Heart left ventricle (tissue), 13 donors: Measurements from ENCODE around the gene NANOS2.

Source experiments
- CTCF ChIP-seq, 12 donors: fragments of 200-600 bp; sonication (generic) in 4 of 12; IDR thresholded peaks; one replicate each; pipeline versions ENCODE4 v1.5.0 to v1.8.0; 2018 to 2022; ENCODE audit warnings: antibody characterized with exemption in 12 of 12, mild to moderate bottlenecking in 5 of 12
- POLR2A ChIP-seq, 2 donors: fragments of 450-650 bp; IDR thresholded peaks; one replicate each; pipeline ENCODE4 v1.6.1; 2017; ENCODE audit warnings: antibody characterized with exemption in 2 of 2, mild to moderate bottlenecking in 2 of 2, moderate library complexity in 2 of 2
- donor health status: ischemic (EF 13 %, LVEDD 7.1; RV severe dilation, severe dysfunction).
- donor health status: DM: no; HTN: yes; CAD: no.
- donor health status: DM: no; HTN: no; CAD: no.
- donor health status: ischemic (EF 25% LVEDD 6.9; RV normal size, moderate dysfunction).
- donor health status: ischemic (EF 25% LVEDD 5.7; RV mildly dilated, moderate dysfunction).
- donor health status: ischemic (EF 35%, LVEDD 5.7; RV mildly dilated, moderate dysfunction).
- donor health status: nonischemic (EF 11% LVEDD 7.7; RV severe dilation, severe dysfunction).
- donor health status: DM: yes; HTN: yes; CAD: no.
- donor health status: PGD.
- donor health status: ischemic (EF 29% LVEDD 5.4; RV normal size, mild dysfunction).
- donor health status: nonischemic (EF 23%, LVEDD 6.1; RV moderate dilation, normal function).

- TF ChIP-seq CTCF (IDR thresholded peaks at IDR 0.05), result no peak
- TF ChIP-seq POLR2A (IDR thresholded peaks at IDR 0.05), result no peak
Measured at GRCh38 chr19:45952341-45952685, 37.7 kb upstream of the NANOS2 start.
